Ovary (tissue), 3 donors: ENCODE data around the gene VCL.

Source experiments
- CTCF ChIP-seq, 3 donors: fragments of 450-650 bp in 2 of 3; fragments of 200-600 bp in 1 of 3; IDR thresholded peaks; one replicate each; pipeline versions ENCODE4 v1.5.1 to v1.8.0; 2016 to 2022; ENCODE audit warnings: antibody characterized with exemption in 3 of 3, mild to moderate bottlenecking in 1 of 3
- EP300 ChIP-seq: sonication (generic); formaldehyde crosslinking; IDR thresholded peaks from one replicate; pipeline ENCODE4 v1.6.1; 2017; ENCODE audit warnings: antibody characterized with exemption
- POLR2A ChIP-seq: fragments of 450-650 bp; IDR thresholded peaks from one replicate; pipeline ENCODE4 v1.6.1; 2017; ENCODE audit warnings: antibody characterized with exemption, mild to moderate bottlenecking, moderate library complexity
- donor health status: DM: no; HTN: no; CAD: no.

GRCh38 chr10:74063256-74063655 lies 65.3 kb downstream of the VCL start:
- TF ChIP-seq CTCF (IDR thresholded peaks at IDR 0.05) = no peak
- TF ChIP-seq POLR2A = no peak
- TF ChIP-seq EP300 = no peak
